HG02885 (cell line): ENCODE results near the gene CHRNA3.
"Not testable (repeated sequence)": the region's sequence is repeated elsewhere in the genome, so short reads cannot be mapped to it uniquely, and the experiment has no call there.

Experiments used
- ATAC-seq: cut with Tn5 transposase; IDR thresholded peaks from one replicate; pipeline ENCODE4 v1.9.1; 2021; ENCODE audit warnings: mild to moderate bottlenecking; ENCODE audit not compliant: unreplicated experiment, poor library complexity

The CHRNA3 gene

DNA sequence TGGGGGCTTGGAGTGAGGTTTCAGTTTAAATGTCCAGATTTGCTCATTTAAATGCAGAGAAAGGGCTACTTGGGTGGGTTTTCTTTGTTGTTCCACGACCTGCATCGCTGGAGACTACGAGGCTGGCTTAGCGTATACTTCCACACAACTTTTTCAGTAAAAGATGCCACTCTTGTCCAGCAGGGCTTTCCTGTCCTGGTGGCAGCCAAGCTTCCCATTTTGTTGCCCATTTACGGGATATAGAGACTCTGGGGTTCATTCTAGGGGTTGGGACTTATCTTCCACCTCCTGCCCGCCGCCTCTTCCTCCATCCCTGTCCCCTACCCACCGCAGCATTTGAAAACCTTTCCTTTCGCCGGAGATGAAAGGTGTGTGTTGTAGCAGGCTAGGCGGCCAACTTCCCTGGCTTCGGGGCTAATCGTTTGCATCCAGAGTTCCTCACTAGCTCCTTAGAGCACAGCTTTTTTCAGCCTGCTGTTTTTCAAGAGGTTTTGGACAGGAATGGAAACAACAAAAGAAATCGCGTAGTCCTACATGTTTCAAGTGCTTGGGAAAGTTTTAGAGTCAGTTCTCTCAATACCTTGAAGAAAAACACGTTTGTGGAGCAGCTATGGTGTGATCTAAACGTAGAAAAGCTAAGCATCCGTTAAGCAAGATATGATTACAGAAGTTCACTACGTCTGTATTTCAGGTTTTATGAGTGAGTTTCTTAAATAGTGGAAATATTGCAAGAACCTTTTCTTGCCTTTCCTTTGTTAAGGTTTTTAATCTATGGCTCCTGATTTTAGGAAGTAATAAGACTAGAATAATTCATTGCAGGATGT is 54.6 kb downstream of the CHRNA3 start:
- peak; percentile 22 for ATAC-seq

DNA sequence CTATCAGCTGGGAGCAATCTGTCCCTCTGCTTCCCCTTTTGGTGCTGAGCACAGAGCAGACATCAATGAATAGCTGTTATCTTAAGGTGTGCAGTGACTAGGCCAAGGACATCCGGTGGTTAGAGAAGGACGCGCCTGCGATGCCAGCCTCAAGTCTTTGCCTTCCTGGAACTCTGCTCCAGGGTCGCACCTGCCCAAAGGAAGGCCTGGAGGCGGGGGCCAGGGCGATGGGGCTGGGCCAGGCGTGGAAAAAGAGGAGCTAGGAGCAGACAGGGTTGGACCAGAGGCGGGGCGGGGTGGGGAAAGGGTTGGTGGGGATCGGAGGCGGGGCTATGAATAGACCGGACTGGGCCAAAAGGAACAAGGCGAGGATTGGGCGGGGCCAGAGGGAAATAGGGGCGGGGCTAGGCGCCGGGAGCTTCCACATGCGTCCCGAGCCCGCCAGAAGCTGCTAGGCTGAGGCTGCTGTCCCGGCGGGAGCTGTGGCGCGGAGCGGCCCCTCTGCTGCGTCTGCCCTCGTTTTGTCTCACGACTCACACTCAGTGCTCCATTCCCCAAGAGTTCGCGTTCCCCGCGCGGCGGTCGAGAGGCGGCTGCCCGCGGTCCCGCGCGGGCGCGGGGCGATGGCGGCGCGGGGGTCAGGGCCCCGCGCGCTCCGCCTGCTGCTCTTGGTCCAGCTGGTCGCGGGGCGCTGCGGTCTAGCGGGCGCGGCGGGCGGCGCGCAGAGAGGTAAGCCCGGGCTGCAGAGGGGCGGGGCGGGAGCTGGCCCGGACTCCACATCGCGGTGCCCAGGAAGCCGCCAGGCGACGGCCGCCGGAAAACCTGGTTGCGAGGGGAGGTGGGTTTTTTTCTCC is 55.5 kb downstream of the CHRNA3 start, which contains the start of gene CHRNA5:
CHRNA5 (plus strand) TSS at position 424 of the 854 bp plus-strand sequence; CDS start at position 624, 200 bp downstream.
- peak; percentile 85 for ATAC-seq

DNA sequence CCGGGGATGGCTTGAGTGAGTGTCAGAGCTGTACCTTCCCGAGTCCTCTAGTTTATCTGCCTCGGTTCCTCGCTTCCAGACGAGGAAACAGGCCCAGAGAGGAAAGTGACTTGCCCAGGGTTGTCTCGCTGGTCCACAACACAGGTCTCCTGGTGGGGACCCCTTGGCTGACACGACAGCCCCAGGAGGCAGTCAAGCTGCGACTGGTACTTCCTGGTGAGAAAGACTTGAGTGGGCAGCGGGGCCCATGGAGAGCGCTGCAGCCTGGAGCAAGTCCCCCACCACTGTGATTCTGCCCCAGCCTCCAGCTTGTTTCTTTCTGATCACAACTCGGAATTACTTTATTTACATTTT is 56.1 kb downstream of the CHRNA3 start:
- ATAC-seq = peak; percentile 7

- no peak for ATAC-seq
These were observed 57.7 kb downstream of the CHRNA3 start for GRCh38 chr15:78563092-78563491.

DNA sequence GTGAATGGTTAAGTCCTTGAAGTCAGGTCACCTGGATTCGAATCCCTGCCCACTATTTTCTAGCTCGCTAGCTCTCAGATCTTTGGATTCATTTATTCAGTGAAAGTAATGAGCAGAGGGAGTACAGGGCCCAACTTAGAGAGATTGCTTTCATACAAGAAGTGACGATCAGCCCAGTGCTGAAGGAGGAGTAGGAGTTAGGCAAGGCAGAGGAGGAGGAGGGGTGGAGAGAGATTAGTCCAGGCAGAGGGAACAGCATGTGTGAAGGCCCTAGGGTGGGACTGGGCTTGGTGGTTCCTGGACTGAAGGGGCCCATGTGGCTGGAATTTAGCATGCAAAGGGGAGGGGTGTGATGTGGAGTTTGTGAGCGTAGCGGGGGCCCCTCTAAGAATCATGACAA is 59.3 kb downstream of the CHRNA3 start:
- no peak for ATAC-seq

- ATAC-seq = not testable (repeated sequence)
These were observed 60.6 kb downstream of the CHRNA3 start for GRCh38 chr15:78560201-78560600.

DNA sequence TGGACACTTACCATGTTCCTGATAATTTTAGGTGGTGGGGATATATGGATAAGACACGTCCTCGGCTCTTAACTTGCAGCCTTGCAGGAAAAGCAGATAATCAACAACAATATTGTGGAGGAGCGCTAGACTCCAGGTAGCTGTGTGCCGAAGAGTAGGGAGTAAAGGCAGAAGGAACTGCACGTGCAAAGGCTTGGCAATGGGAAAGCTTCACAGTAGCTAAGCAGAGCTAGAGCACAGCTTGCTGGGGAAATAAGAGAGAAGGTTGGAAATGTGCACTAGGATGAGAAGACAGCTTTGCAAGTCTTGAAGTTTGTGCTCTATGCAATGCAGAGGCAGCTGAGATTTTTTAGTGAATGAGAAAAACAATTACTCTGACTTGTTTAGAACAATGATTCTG is 68.2 kb downstream of the CHRNA3 start:
- ATAC-seq = no peak

GRCh38 chr15:78551902-78552301 is 68.9 kb downstream of the CHRNA3 start:
- ATAC-seq = no peak

DNA sequence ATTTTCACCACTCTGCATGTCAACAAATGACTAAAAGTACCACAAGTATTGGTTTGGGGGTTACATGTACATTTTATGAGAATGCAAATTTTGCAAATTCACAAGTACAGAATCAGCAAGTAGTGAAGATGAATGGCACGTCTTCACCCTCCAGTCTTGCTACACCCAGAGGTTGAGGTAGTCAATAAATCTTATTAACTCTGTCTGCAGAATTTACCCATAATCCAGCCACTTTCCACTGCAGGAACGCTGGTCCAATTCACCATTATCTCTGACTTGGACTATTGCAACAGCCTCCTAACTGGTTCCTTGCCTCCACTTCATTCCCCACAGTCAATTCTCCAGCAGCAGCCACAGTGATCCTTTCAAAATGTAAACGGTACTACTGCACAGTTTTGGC is 70.0 kb downstream of the CHRNA3 start:
- ATAC-seq = no peak

- no peak for ATAC-seq
These were observed 70.6 kb downstream of the CHRNA3 start for GRCh38 chr15:78550194-78550593.
